ENCODE measurements around the gene TTYH3. TPM values are rescaled to one million over a fixed set of nuclear protein-coding genes. Genes with fewer than 3 reads are reported as not detected.

The TTYH3 gene
- total RNA-seq, 1 experiment from 2014 or later = 278 TPM

GRCh38 chr7:2595258-2595860, 36.4 kb upstream of the TTYH3 start:
- POLR2A ChIA-PET = interaction anchor here (0.6 kb wide), 1 partner anchor 23 kb away, joined by 3 read pairs; no protein-coding TSS in a partner anchor
- ATAC-seq = no peak
- Histone ChIP-seq H3K27ac (ENCODE audit: low read length) (no peak overlapping the region), H3K4me1 (ENCODE audit: control insufficient read depth, insufficient read depth, low read length) (no peaks in the 10 kb centered on the region), H3K27me3 (ENCODE audit: control insufficient read depth, insufficient read depth, low read length) (no peaks in the 10 kb centered on the region), H3K9me3 (ENCODE audit: control insufficient read depth, insufficient read depth, low read depth, low read length) (no peaks in the 10 kb centered on the region), H3K4me3 (ENCODE audit: low read depth in 2 of 2, low read length in 2 of 2) (no peak overlapping the region), H3K36me3 (ENCODE audit: control insufficient read depth, insufficient read depth, low read length) (peaks cover 4% of the 10 kb centered on the region; the same call in 1 of the 2 replicates)
- in situ Hi-C loops (cut with HindIII; ENCODE audit: low pct_unique_long_range_greater_than_20kb, low sequenced_read_pairs) (no loop called here), intact Hi-C loops (cut with micrococcal nuclease; ENCODE audit: unreplicated experiment) (no loop called here)
- DNase-seq (ENCODE audit: low read depth, low spot score) = no peak
- BruUV-seq (replicated peaks) = no TSS peak
- CTCF ChIA-PET = no interaction called here
- no peak for TF ChIP-seq POLR2AphosphoS5 (IDR thresholded peaks at IDR 0.05; ENCODE audit: low read depth, low read length)
- TF ChIP-seq TCF7L2 (IDR thresholded peaks at IDR 0.05; ENCODE audit: low read depth, low read length) = no peak
- TF ChIP-seq, protein P1, sequence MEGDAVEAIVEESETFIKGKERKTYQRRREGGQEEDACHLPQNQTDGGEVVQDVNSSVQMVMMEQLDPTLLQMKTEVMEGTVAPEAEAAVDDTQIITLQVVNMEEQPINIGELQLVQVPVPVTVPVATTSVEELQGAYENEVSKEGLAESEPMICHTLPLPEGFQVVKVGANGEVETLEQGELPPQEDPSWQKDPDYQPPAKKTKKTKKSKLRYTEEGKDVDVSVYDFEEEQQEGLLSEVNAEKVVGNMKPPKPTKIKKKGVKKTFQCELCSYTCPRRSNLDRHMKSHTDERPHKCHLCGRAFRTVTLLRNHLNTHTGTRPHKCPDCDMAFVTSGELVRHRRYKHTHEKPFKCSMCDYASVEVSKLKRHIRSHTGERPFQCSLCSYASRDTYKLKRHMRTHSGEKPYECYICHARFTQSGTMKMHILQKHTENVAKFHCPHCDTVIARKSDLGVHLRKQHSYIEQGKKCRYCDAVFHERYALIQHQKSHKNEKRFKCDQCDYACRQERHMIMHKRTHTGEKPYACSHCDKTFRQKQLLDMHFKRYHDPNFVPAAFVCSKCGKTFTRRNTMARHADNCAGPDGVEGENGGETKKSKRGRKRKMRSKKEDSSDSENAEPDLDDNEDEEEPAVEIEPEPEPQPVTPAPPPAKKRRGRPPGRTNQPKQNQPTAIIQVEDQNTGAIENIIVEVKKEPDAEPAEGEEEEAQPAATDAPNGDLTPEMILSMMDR (IDR thresholded peaks at IDR 0.05) = no peak
- no peak for TF ChIP-seq REST (IDR thresholded peaks at IDR 0.05; ENCODE audit: insufficient read depth in 1 of 2, low read depth in 2 of 2, low read length in 1 of 2)
- no peak for TF ChIP-seq SIN3A (IDR thresholded peaks at IDR 0.05; ENCODE audit: borderline replicate concordance, insufficient read depth, low read depth, low read length)

DNA sequence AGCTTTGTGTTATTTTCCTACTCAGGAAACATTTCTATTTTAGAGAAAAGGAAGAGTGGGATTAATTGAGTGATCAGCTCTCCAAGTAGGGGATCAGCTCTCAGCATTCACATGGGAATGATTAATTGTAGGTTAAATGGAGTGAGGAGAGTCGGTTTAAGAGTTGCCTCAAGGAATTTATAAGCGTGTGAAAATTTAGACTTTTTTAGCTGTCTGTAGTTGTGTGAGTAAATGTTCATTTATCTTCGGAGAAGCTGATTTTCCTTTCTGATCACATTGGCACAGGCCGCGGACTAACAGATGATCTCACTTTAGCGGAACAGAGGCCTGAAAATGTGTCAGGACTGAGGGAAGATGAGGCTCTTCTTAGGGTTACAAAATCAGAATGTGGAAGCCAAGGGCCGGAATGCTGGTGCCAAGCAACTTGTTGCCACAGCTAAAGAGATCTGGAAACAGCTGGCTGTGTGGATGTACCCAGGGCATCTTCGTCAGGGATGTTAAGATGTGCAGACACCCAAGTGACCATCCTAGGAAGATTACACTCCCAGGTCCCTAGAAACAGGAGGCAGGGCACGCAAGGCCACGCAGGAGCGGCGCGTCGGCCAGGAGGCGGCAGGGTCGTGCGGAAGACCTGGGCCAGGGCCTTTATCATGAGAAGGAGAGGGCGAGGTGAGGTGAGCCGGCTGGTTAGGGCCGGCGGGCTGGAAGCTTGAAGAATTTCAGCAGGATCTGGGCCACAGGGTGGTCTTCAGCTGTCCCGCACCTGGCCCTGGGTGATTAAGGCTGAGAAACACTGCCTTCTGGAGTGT, 35.1 kb upstream of the TTYH3 start:
- ChIA-PET POLR2A (interaction anchor here (0.6 kb wide), 1 partner anchor 30 kb away, joined by 10 read pairs; no protein-coding TSS in a partner anchor), CTCF (interaction anchor here (0.7 kb wide), 1 partner anchor 118 kb away, joined by 3 read pairs; no protein-coding TSS in a partner anchor)
- Histone ChIP-seq H3K27ac (ENCODE audit: low read length) (no peak overlapping the region), H3K27me3 (ENCODE audit: control insufficient read depth, insufficient read depth, low read length) (no peaks in the 10 kb centered on the region), H3K4me1 (ENCODE audit: control insufficient read depth, insufficient read depth, low read length) (no peaks in the 10 kb centered on the region), H3K36me3 (ENCODE audit: control insufficient read depth, insufficient read depth, low read length) (peaks cover 4% of the 10 kb centered on the region; the same call in 1 of the 2 replicates), H3K4me3 (ENCODE audit: low read depth in 2 of 2, low read length in 2 of 2) (no peak overlapping the region), H3K9me3 (ENCODE audit: control insufficient read depth, insufficient read depth, low read depth, low read length) (no peaks in the 10 kb centered on the region)
- no peak for TF ChIP-seq POLR2AphosphoS5 (IDR thresholded peaks at IDR 0.05; ENCODE audit: low read depth, low read length)
- TF ChIP-seq TCF7L2 (IDR thresholded peaks at IDR 0.05; ENCODE audit: low read depth, low read length) = no peak
- no peak for TF ChIP-seq REST (IDR thresholded peaks at IDR 0.05; ENCODE audit: insufficient read depth in 1 of 2, low read depth in 2 of 2, low read length in 1 of 2)
- TF ChIP-seq, protein P1 (IDR thresholded peaks at IDR 0.05) = no peak
- no peak for TF ChIP-seq SIN3A (IDR thresholded peaks at IDR 0.05; ENCODE audit: borderline replicate concordance, insufficient read depth, low read depth, low read length)
- ATAC-seq (no peak), DNase-seq (ENCODE audit: low read depth, low spot score) (no peak)
- intact Hi-C loops (cut with micrococcal nuclease; ENCODE audit: unreplicated experiment) (no loop called here), in situ Hi-C loops (cut with HindIII; ENCODE audit: low pct_unique_long_range_greater_than_20kb, low sequenced_read_pairs) (no loop called here)
- TSS peak; percentile 73 for BruUV-seq (replicated peaks)

Measured in Panc1 (cell line).